Measurements from ENCODE around the gene SSBP2.

- TF ChIP-seq EZH2 (IDR thresholded peaks at IDR 0.05) (no peak), REST (IDR thresholded peaks at IDR 0.05; ENCODE audit: low read depth) (no peak), CEBPB (IDR thresholded peaks at IDR 0.05; ENCODE audit: low read depth) (no peak), CTCF (IDR thresholded peaks at IDR 0.05 in 2 of 3, conservative IDR thresholded peaks at IDR 0.05 in 1 of 3; ENCODE audit: borderline replicate concordance in 1 of 3, insufficient read depth in 1 of 3, low read depth in 2 of 3, low read length in 2 of 3) (no peak), EGR1 (IDR thresholded peaks at IDR 0.05; ENCODE audit: low read depth) (no peak), RAD21 (IDR thresholded peaks at IDR 0.05; ENCODE audit: low read depth) (no peak), POLR2A (IDR thresholded peaks at IDR 0.05; ENCODE audit: borderline replicate concordance, extremely low read depth, insufficient read depth, insufficient read length) (no peak), ZBTB33 (IDR thresholded peaks at IDR 0.05; ENCODE audit: extremely low read depth, insufficient replicate concordance, low read length) (no peak), YY1 (IDR thresholded peaks at IDR 0.05; ENCODE audit: extremely low read depth, insufficient replicate concordance, low read depth, low read length) (no peak), POLR2AphosphoS5 (IDR thresholded peaks at IDR 0.05; ENCODE audit: low read depth, low read length) (no peak)
Measured at GRCh38 chr5:81782811-81783210, 31.9 kb upstream of the SSBP2 start.

All from HCT116 (cell line).